ENCODE results near the gene ATXN10. TPM values are rescaled to one million over a fixed set of nuclear protein-coding genes. Genes with fewer than 3 reads are reported as not detected.
"Not testable (repeated sequence)": the region's sequence is repeated elsewhere in the genome, so short reads cannot be mapped to it uniquely, and the experiment has no call there.

The ATXN10 gene
- total RNA-seq, 4 donors from 2014 or later = 110 to 145 (median 134) TPM

GRCh38 chr22:45790401-45790800 is 118.8 kb downstream of the ATXN10 start:
- Histone ChIP-seq H3K36me3 (no peaks in the 10 kb centered on the region), H3K4me1 (peaks cover 0 to 3% of the 10 kb centered on the region in 2 donors), H3K27me3 (no peaks in the 10 kb centered on the region), H3K27ac (no peak overlapping the region), H3K9me3 (no peaks in the 10 kb centered on the region), H3K4me3 (replicated peaks in 1 of 3) (no peak overlapping the region)
- 95 to 98% methylated on average over 1 of the region's 1 CpG for WGBS, 2 donors
- DNase-seq = no peak
- TF ChIP-seq CTCF (IDR thresholded peaks at IDR 0.05) = no peak
- no peak for TF ChIP-seq POLR2A (IDR thresholded peaks at IDR 0.05)
- intact Hi-C loops (cut with DNase I) = no loop called here

GRCh38 chr22:45793161-45793560 is 121.5 kb downstream of the ATXN10 start:
- DNase-seq = no peak

GRCh38 chr22:45793892-45794291 is 122.3 kb downstream of the ATXN10 start:
- Histone ChIP-seq H3K4me1 (no peaks in the 10 kb centered on the region), H3K9me3 (no peaks in the 10 kb centered on the region), H3K36me3 (no peaks in the 10 kb centered on the region), H3K4me3 (replicated peaks in 1 of 3) (no peak overlapping the region), H3K27me3 (no peaks in the 10 kb centered on the region), H3K27ac (no peak overlapping the region)
- TF ChIP-seq POLR2A (IDR thresholded peaks at IDR 0.05) (no peak), CTCF (IDR thresholded peaks at IDR 0.05) (no peak)
- intact Hi-C loops (cut with DNase I) = no loop called here
- DNase-seq = no peak
- 100% methylated on average over 2 of the region's 2 CpGs for WGBS, 2 donors

More at GRCh38 chr22:45793161-45793560, 121.5 kb downstream of the ATXN10 start:
- H3K27me3 ChIP-seq = no peaks in the 10 kb centered on the region
- intact Hi-C loops (cut with DNase I) = no loop called here
- H3K27ac ChIP-seq = no peak overlapping the region
- H3K36me3 ChIP-seq = no peaks in the 10 kb centered on the region
- TF ChIP-seq CTCF (IDR thresholded peaks at IDR 0.05) (no peak), POLR2A (IDR thresholded peaks at IDR 0.05) (no peak)
- no peak overlapping the region for H3K4me3 ChIP-seq (replicated peaks in 1 of 3)
- no peaks in the 10 kb centered on the region for H3K4me1 ChIP-seq
- 98 to 99% methylated on average over 3 of the region's 3 CpGs for WGBS, 2 donors
- no peaks in the 10 kb centered on the region for H3K9me3 ChIP-seq

- H3K4me1 ChIP-seq; H3K27ac ChIP-seq; intact Hi-C loops (cut with DNase I); H3K27me3 ChIP-seq; H3K4me3 ChIP-seq (replicated peaks in 1 of 3); H3K9me3 ChIP-seq; H3K36me3 ChIP-seq; DNase-seq: not testable (repeated sequence)
- 94 to 95% methylated on average over 9 of the region's 9 CpGs for WGBS, 2 donors
These were observed 124.4 kb downstream of the ATXN10 start for GRCh38 chr22:45796009-45796408.

GRCh38 chr22:45799291-45799690 is 127.7 kb downstream of the ATXN10 start:
- no peaks in the 10 kb centered on the region for H3K4me1 ChIP-seq
- intact Hi-C loops (cut with DNase I) = no loop called here
- no peaks in the 10 kb centered on the region for H3K36me3 ChIP-seq
- 95 to 97% methylated on average over 2 of the region's 2 CpGs for WGBS, 2 donors
- DNase-seq = no peak
- no peaks in the 10 kb centered on the region for H3K27me3 ChIP-seq
- TF ChIP-seq CTCF (IDR thresholded peaks at IDR 0.05) = no peak
- TF ChIP-seq POLR2A (IDR thresholded peaks at IDR 0.05) = no peak
- H3K4me3 ChIP-seq (replicated peaks in 1 of 3) = no peak overlapping the region
- H3K27ac ChIP-seq = no peak overlapping the region
- H3K9me3 ChIP-seq = no peaks in the 10 kb centered on the region

GRCh38 chr22:45802054-45802453 is 130.4 kb downstream of the ATXN10 start:
- 83 to 93% methylated on average over 4 of the region's 4 CpGs for WGBS, 2 donors

More at GRCh38 chr22:45802054-45802453, 130.4 kb downstream of the ATXN10 start:
- Histone ChIP-seq H3K27me3 (no peaks in the 10 kb centered on the region), H3K27ac (no peak overlapping the region), H3K4me3 (replicated peaks in 1 of 3) (no peak overlapping the region), H3K9me3 (no peaks in the 10 kb centered on the region), H3K36me3 (no peaks in the 10 kb centered on the region), H3K4me1 (no peaks in the 10 kb centered on the region)
- intact Hi-C loops (cut with DNase I) = no loop called here
- no peak for DNase-seq
- TF ChIP-seq CTCF (IDR thresholded peaks at IDR 0.05) (no peak), POLR2A (IDR thresholded peaks at IDR 0.05) (no peak)
